Panc1 (cell line): ENCODE results near the gene TTLL7. TPM values are rescaled to one million over a fixed set of nuclear protein-coding genes. Genes with fewer than 3 reads are reported as not detected.

Experiments
- ATAC-seq: fragments of 200-7000 bp; cut with Tn5 transposase; 2 replicates; pipeline ENCODE4 v1.9.1; 2020; ENCODE audit warnings: mild to moderate bottlenecking, moderate library complexity
- BruUV-seq: library from RNA; stranded (reverse); fragments of 400-500 nt; replicated peaks from 2 replicates; lab custom pipeline; 2021; lab: Mats Ljungman, UMichigan
- CTCF ChIA-PET: fragments of 300-600 bp; sonication (Branson Sonifier 250); formaldehyde crosslinking; loops from one replicate; lab custom pipeline; 2022; ENCODE audit warnings: antibody characterized with exemption; lab: Charles Lee
- POLR2A ChIA-PET: fragments of 300-600 bp; sonication (Branson Sonifier 250); formaldehyde crosslinking; loops from one replicate; lab custom pipeline; 2022; ENCODE audit warnings: antibody characterized with exemption; lab: Charles Lee
- DNase-seq: peaks from one replicate; pipeline ENCODE4 v3.0.0-alpha.2; 2010; ENCODE audit warnings: low read depth, low spot score
- H3K27ac ChIP-seq: 2 replicates; pipeline ENCODE4 v1.5.1; 2011; ENCODE audit warnings: mild to moderate bottlenecking, low read length, inconsistent platforms
- H3K27me3 ChIP-seq: fragments of 200-500 bp; sonication (Bioruptor generic); 2 replicates; pipeline ENCODE4 v1.6.0; 2014; ENCODE audit warnings: low read length, inconsistent platforms; ENCODE audit not compliant: control insufficient read depth, insufficient read depth
- H3K36me3 ChIP-seq: fragments of 200-500 bp; sonication (Bioruptor generic); 2 replicates; pipeline ENCODE4 v1.5.1; 2014; ENCODE audit warnings: inconsistent platforms, mild to moderate bottlenecking, low read length, moderate library complexity; ENCODE audit not compliant: control insufficient read depth, insufficient read depth
- H3K4me1 ChIP-seq: 2 replicates; pipeline ENCODE4 v1.5.1; 2011; ENCODE audit warnings: inconsistent platforms, mild to moderate bottlenecking, low read length, moderate library complexity; ENCODE audit not compliant: control insufficient read depth, insufficient read depth
- H3K4me3 ChIP-seq, 2 experiments: 2 replicates each; pipeline ENCODE4 v1.5.1; 2011 to 2012; ENCODE audit warnings: low read depth in 2 of 2, low read length in 2 of 2, mild to moderate bottlenecking in 2 of 2, inconsistent platforms in 1 of 2, moderate library complexity in 1 of 2
- H3K9me3 ChIP-seq: fragments of 200-500 bp; sonication (Bioruptor generic); 2 replicates; pipeline ENCODE4 v1.5.1; 2014; ENCODE audit warnings: low read depth, mild to moderate bottlenecking, inconsistent platforms, low read length, moderate library complexity; ENCODE audit not compliant: control insufficient read depth, insufficient read depth
- CTCF ChIP-seq: fragments of 450-650 bp; IDR thresholded peaks from 2 replicates; pipeline ENCODE4 v1.5.1; 2017; ENCODE audit warnings: mild to moderate bottlenecking
- POLR2AphosphoS5 ChIP-seq: IDR thresholded peaks from 2 replicates; pipeline ENCODE4 v1.6.1; 2012; ENCODE audit warnings: mild to moderate bottlenecking, low read depth, low read length, moderate library complexity
- REST ChIP-seq, 2 experiments: IDR thresholded peaks; 2 replicates each; pipeline ENCODE4 v1.6.1; 2011 to 2012; ENCODE audit warnings: low read depth in 2 of 2, control low read depth in 1 of 2, low read length in 1 of 2, mild to moderate bottlenecking in 1 of 2, moderate library complexity in 1 of 2; ENCODE audit not compliant: insufficient read depth in 1 of 2
- SIN3A ChIP-seq: IDR thresholded peaks from 2 replicates; pipeline ENCODE4 v1.6.1; 2012; ENCODE audit warnings: low read depth, mild to moderate bottlenecking, low read length, moderate library complexity, borderline replicate concordance; ENCODE audit not compliant: insufficient read depth
- TCF7L2 ChIP-seq: IDR thresholded peaks from 2 replicates; pipeline ENCODE4 v1.6.1; 2011; ENCODE audit warnings: mild to moderate bottlenecking, low read depth, low read length, inconsistent platforms
- in situ Hi-C: cut with HindIII; loops from 2 replicates; pipeline ENCODE4 v1.10.0; 2016; ENCODE audit warnings: low sequenced_read_pairs, low pct_unique_long_range_greater_than_20kb
- intact Hi-C: fragments of 100-400 bp; cut with micrococcal nuclease; formaldehyde crosslinking; loops from one replicate; pipeline ENCODE4 v1.10.0; 2022; ENCODE audit not compliant: unreplicated experiment
- total RNA-seq: library from RNA; stranded (reverse); gene quantifications from one replicate; pipeline ENCODE4 v1.2.1, GENCODE V29; 2021; ENCODE audit not compliant: unreplicated experiment

Gene TTLL7
- total RNA-seq, 1 experiment from 2014 or later, result 31.4 TPM

DNA sequence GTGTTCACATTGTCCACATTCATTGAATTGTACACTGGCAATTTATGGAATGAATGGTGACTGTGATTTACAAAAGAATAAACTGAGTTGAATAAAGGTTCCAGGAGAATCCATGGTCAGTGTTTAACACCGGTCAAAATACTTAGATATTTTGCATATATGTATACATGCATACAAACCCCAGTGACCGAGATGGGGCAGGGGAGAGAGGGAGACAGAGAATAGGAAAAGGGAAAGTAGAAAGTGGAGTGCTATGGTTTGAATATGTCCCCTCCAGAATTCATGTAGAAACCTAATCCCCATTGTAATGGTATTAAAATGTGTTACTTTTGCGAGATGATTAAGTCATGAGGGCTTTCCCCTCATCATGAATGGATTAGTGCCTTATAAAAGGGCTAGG, 154.4 kb downstream of the TTLL7 start:
- H3K36me3 ChIP-seq, result no peaks in the 10 kb centered on the region

GRCh38 chr1:83839566-83840173, 159.3 kb downstream of the TTLL7 start:
- TF ChIP-seq CTCF (no peak), SIN3A (no peak), TCF7L2 (no peak), POLR2AphosphoS5 (no peak), REST (IDR thresholded peaks at IDR 0.05; ENCODE audit: insufficient read depth in 1 of 2, low read depth in 2 of 2, low read length in 1 of 2) (no peak)
- Histone ChIP-seq H3K27ac (no peak overlapping the region), H3K27me3 (peaks cover 14% of the 10 kb centered on the region; the same call in 1 of the 2 replicates), H3K4me3 (no peak overlapping the region), H3K36me3 (no peaks in the 10 kb centered on the region), H3K9me3 (no peaks in the 10 kb centered on the region), H3K4me1 (no peaks in the 10 kb centered on the region)
- ChIA-PET CTCF (no interaction called here), POLR2A (no interaction called here)
- no TSS peak for BruUV-seq
- in situ Hi-C loops, result no loop called here
- intact Hi-C loops, result no loop called here
- DNase-seq (no peak), ATAC-seq (no peak)

More for the DNA sequence above, 154.4 kb downstream of the TTLL7 start:
- DNase-seq (no peak), ATAC-seq (no peak)
- CTCF ChIA-PET, result no interaction called here
- intact Hi-C loops (no loop called here), in situ Hi-C loops (no loop called here)
- no peak overlapping the region for H3K27ac ChIP-seq
- POLR2A ChIA-PET, result no interaction called here
- H3K4me3 ChIP-seq, result no peak overlapping the region
- H3K9me3 ChIP-seq, result no peaks in the 10 kb centered on the region
- no peaks in the 10 kb centered on the region for H3K4me1 ChIP-seq
- peaks cover 21% of the 10 kb centered on the region for H3K27me3 ChIP-seq
- TF ChIP-seq CTCF (no peak), REST (IDR thresholded peaks at IDR 0.05; ENCODE audit: insufficient read depth in 1 of 2, low read depth in 2 of 2, low read length in 1 of 2) (no peak), POLR2AphosphoS5 (no peak), SIN3A (no peak), TCF7L2 (no peak)
- no TSS peak for BruUV-seq
